ENCODE measurements around the gene ABCA13. TPM values are rescaled to one million over a fixed set of nuclear protein-coding genes. Genes with fewer than 3 reads are reported as not detected.

ABCA13 gene
- total RNA-seq, 1 experiment from 2014 or later, result not detected

GRCh38 chr7:48307041-48307714 is 135.9 kb downstream of the ABCA13 start:
- no peak for ATAC-seq

More at GRCh38 chr7:48307041-48307714, 135.9 kb downstream of the ABCA13 start:
- Histone ChIP-seq H3K4me1 (ENCODE audit: control insufficient read depth in 1 of 2, insufficient read depth in 2 of 2, low read length in 2 of 2) (no peaks in the 10 kb centered on the region), H3K36me3 (ENCODE audit: control insufficient read depth in 1 of 2, insufficient read depth in 2 of 2, low read length in 2 of 2) (no peaks in the 10 kb centered on the region), H3K4me2 (ENCODE audit: low read length) (no peak overlapping the region), H3K9me3 (ENCODE audit: control insufficient read depth in 1 of 2, insufficient read depth in 1 of 2, low read depth in 1 of 2, low read length in 2 of 2) (no peaks in the 10 kb centered on the region), H3K27me3 (ENCODE audit: insufficient read depth, low read length) (no peaks in the 10 kb centered on the region), H3K4me3 (replicated peaks in 1 of 2; ENCODE audit: low read depth in 1 of 2, low read length in 2 of 2) (no peak overlapping the region), H4K20me1 (ENCODE audit: insufficient read depth) (no peaks in the 10 kb centered on the region), H3K9me2 (ENCODE audit: insufficient read depth) (no peaks in the 10 kb centered on the region), H3K27ac (ENCODE audit: low read depth, low read length) (no peak overlapping the region), H2AFZ (ENCODE audit: low read depth, low read length, poor library complexity, severe bottlenecking) (no peak overlapping the region), H3K79me2 (ENCODE audit: insufficient read depth, low read length) (no peaks in the 10 kb centered on the region), H3K9ac (ENCODE audit: low read length) (no peak overlapping the region)
- POLR2A ChIA-PET, result no interaction called here
- CTCF ChIA-PET, result no interaction called here
- RAD21 ChIA-PET (ENCODE audit: low non-redundant PET in 1 of 2, low total read pairs in 2 of 2, uncharacterized antibody in 2 of 2, unreplicated experiment in 2 of 2), result no interaction called here
- DNase-seq (ENCODE audit: low read depth, low spot score), result no peak
- intact Hi-C loops (cut with micrococcal nuclease), result no loop called here
- BruUV-seq (replicated peaks), result no TSS peak
- no peak for TF ChIP-seq TCF7L2 (IDR thresholded peaks at IDR 0.05; ENCODE audit: borderline replicate concordance, extremely low read depth, insufficient read depth, insufficient read length)
- TF ChIP-seq FOSL1 (IDR thresholded peaks at IDR 0.05; ENCODE audit: low read depth), result no peak
- no peak for TF ChIP-seq YY1 (IDR thresholded peaks at IDR 0.05; ENCODE audit: extremely low read depth, insufficient replicate concordance, low read depth, low read length)
- TF ChIP-seq SRF (IDR thresholded peaks at IDR 0.05; ENCODE audit: low read depth), result no peak
- TF ChIP-seq ZNF274 (IDR thresholded peaks at IDR 0.05; ENCODE audit: low read depth, low read length), result no peak
- TF ChIP-seq EZH2phosphoT487 (IDR thresholded peaks at IDR 0.05; ENCODE audit: borderline replicate concordance), result no peak
- no peak for TF ChIP-seq POLR2A (IDR thresholded peaks at IDR 0.05; ENCODE audit: borderline replicate concordance, extremely low read depth, insufficient read depth, insufficient read length)
- TF ChIP-seq CTCF (IDR thresholded peaks at IDR 0.05 in 2 of 3, conservative IDR thresholded peaks at IDR 0.05 in 1 of 3; ENCODE audit: borderline replicate concordance in 1 of 3, insufficient read depth in 1 of 3, low read depth in 2 of 3, low read length in 2 of 3), result no peak
- TF ChIP-seq REST (IDR thresholded peaks at IDR 0.05; ENCODE audit: low read depth), result no peak
- TF ChIP-seq POLR2AphosphoS5 (IDR thresholded peaks at IDR 0.05; ENCODE audit: low read depth, low read length), result no peak
- TF ChIP-seq MAX (IDR thresholded peaks at IDR 0.05), result no peak
- TF ChIP-seq EGR1 (IDR thresholded peaks at IDR 0.05; ENCODE audit: low read depth), result no peak
- TF ChIP-seq ELF1 (IDR thresholded peaks at IDR 0.05; ENCODE audit: borderline replicate concordance, low read depth), result no peak
- TF ChIP-seq SIN3A (IDR thresholded peaks at IDR 0.05; ENCODE audit: low read depth), result no peak
- no peak for TF ChIP-seq ZBTB33 (IDR thresholded peaks at IDR 0.05; ENCODE audit: extremely low read depth, insufficient replicate concordance, low read length)
- no peak for TF ChIP-seq ATF3 (IDR thresholded peaks at IDR 0.05)
- no peak for TF ChIP-seq SP1 (IDR thresholded peaks at IDR 0.05; ENCODE audit: low read depth)
- no peak for TF ChIP-seq RAD21 (IDR thresholded peaks at IDR 0.05; ENCODE audit: low read depth)
- no peak for TF ChIP-seq ZFX (IDR thresholded peaks at IDR 0.05)
